Transverse colon (tissue), 3 donors: ENCODE measurements around the gene SLC9A1.

Experiments
- EP300 ChIP-seq: sonication (generic); formaldehyde crosslinking; IDR thresholded peaks from one replicate; pipeline ENCODE4 v1.6.1; 2017; ENCODE audit warnings: antibody characterized with exemption, low read depth
- POLR2A ChIP-seq: fragments of 450-650 bp; IDR thresholded peaks from one replicate; pipeline ENCODE4 v1.6.1; 2016; ENCODE audit warnings: antibody characterized with exemption, mild to moderate bottlenecking, moderate library complexity
- POLR2AphosphoS5 ChIP-seq, 3 donors: sonication (generic); formaldehyde crosslinking; IDR thresholded peaks; one replicate each; pipeline ENCODE4 v1.6.1; 2016; ENCODE audit warnings: antibody characterized with exemption in 3 of 3

DNA sequence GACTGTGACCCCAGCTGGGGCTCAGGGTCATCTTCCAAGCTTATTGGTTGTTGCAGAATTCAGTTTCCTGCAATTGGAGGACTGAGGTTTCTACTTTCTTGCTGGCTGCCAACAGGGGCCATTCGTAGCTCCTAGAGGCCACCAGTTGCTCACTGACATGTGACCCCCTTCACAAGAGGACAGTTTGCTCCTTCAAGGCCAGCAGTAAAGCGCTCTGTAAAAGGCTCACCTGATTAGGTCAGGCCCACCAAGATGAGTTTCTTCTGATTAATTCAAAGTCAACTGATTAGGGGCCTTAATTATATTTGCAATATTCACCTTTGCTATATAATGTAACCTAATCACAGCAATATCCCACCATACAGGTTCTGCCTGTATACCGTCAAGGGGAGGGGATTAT lies 68.9 kb downstream of the SLC9A1 start:
- TF ChIP-seq EP300 (no peak), POLR2A (no peak), POLR2AphosphoS5 (IDR thresholded peaks at IDR 0.05) (no peak)
